ENCODE data around the gene TRIM27. TPM values are rescaled to one million over a fixed set of nuclear protein-coding genes. Genes with fewer than 3 reads are reported as not detected.
A peak's percentile ranks its signal among the peaks of the same experiment; 100 is the strongest.

The TRIM27 gene
- total and polyA plus RNA-seq, 10 of the 15 experiments (the other 5 are each of a cell fraction or from before 2014, with no cell fraction given), result 18.5 to 74.7 (median 58.0) TPM

DNA sequence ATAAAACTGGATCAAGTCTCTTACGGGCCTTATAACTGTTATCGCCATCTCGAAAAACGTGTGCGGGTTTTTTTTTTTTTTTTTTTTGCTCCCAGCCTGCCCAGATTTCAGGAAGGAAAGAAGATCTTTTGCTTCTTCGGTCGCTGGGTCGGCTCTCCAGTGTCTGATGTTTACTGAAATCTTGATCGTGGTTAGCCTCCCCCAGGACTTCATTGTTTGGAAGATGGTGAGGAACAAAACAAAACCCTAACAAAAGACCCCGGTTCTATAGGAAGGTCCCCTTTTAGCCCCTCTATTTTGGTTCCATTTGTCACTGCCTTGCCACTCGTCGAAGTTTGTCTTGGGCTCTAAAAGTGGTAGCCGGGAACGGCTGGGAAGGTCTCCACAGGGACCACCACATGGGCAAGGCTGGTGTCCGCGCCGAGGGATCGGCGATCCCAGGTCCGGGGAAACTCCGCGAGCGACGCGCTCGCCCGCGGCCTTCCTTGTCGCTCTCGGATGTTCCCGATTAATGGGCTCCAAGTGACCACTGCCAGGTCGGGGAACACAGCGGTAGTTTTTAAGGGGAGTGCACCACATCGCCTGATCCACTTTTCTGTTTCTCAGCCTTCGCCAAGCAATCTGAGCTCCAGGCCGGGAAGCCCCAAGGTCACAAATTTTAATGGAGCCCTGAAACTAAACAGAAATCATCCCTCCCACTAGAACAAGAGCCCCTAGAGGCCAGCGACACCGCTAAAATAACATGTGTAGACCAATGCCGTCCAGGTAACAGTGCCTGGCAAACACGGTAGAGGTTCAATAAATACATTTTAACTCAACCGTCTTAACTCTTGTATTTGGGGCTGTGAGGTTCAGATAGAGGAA lies 27.0 kb downstream of the TRIM27 start:
- H3K27ac ChIP-seq (ENCODE audit: control insufficient read depth, insufficient read depth), result peak overlapping the region; percentile 89
- CTCF ChIA-PET, result interaction anchor here (1.1 to 1.3 kb wide), 3 partner anchors 10 to 59 kb away, joined by 4 to 9 read pairs (median 4); no protein-coding TSS in a partner anchor
- peak overlapping the region; percentile 93 for H2AFZ ChIP-seq (ENCODE audit: control insufficient read depth, low read depth, low read length)
- no peak for DNase-seq (ENCODE audit: low read depth, low spot score)
- POLR2A ChIA-PET, result interaction anchor here (1.7 to 5.3 kb wide), 2 partner anchors 26 to 44 kb away, joined by 8 to 33 read pairs; partner anchors contain the start of gene TRIM27
- peak overlapping the region; percentile 79 for H3K4me2 ChIP-seq (ENCODE audit: control insufficient read depth, insufficient read depth)
- H3K36me3 ChIP-seq (ENCODE audit: control insufficient read depth in 2 of 2, insufficient read depth in 2 of 2, low read length in 1 of 2), result no peaks in the 10 kb centered on the region; a peak in 1 of 4 replicates
- SMC1A ChIA-PET (ENCODE audit: uncharacterized antibody, unreplicated experiment), result interaction anchor here (0.6 to 1.7 kb wide), 6 partner anchors 15 to 84 kb away, joined by 3 to 5 read pairs (median 3); partner anchors contain the start of gene TRIM27
- H3K9ac ChIP-seq (ENCODE audit: control insufficient read depth, insufficient read depth, low read length), result peak overlapping the region; percentile 76
- BruUV-seq (replicated peaks), result TSS peak; percentile 98
- no peaks in the 10 kb centered on the region for H4K20me1 ChIP-seq (ENCODE audit: control insufficient read depth, insufficient read depth)
- H3K4me3 ChIP-seq, result peak overlapping the region; percentile 87
- intact Hi-C loops (cut with micrococcal nuclease; ENCODE audit: unreplicated experiment) (loop anchor here (1.0 to 2.0 kb wide), 6 partner anchors 26 to 120 kb away; partner anchors contain the start of gene TRIM27), in situ Hi-C loops (cut with MboI) (no loop called here)
- H3K9me3 ChIP-seq (replicated peaks; ENCODE audit: control insufficient read depth, insufficient read depth, low read length), result no peaks in the 10 kb centered on the region
- H3K79me2 ChIP-seq (ENCODE audit: control insufficient read depth, insufficient read depth, low read length), result no peaks in the 10 kb centered on the region
- under 1% methylated on average over 41 of the region's 41 CpGs for WGBS (ENCODE audit: insufficient coverage, insufficient replicate concordance, low lambda C conversion rate, missing lambda C conversion rate)
- no peaks in the 10 kb centered on the region for H3K4me1 ChIP-seq (ENCODE audit: control insufficient read depth, insufficient read depth, low read length)
- FAIRE-seq, result no peak
- RAD21 ChIA-PET (ENCODE audit: unreplicated experiment), result interaction anchor here (1.8 to 2.1 kb wide), 2 partner anchors 27 to 59 kb away, joined by 8 to 9 read pairs; partner anchors contain the start of gene TRIM27
- ATAC-seq, result peak; percentile 78
- H3K27me3 ChIP-seq (replicated peaks in 1 of 2; ENCODE audit: control insufficient read depth in 2 of 2, insufficient read depth in 2 of 2, low read length in 1 of 2), result no peaks in the 10 kb centered on the region
- TF ChIP-seq EP300 (IDR thresholded peaks at IDR 0.05; ENCODE audit: borderline replicate concordance in 1 of 2, control insufficient read depth in 1 of 2, low read depth in 2 of 2, low read length in 2 of 2), result 0 out of 4 replicates have a peak, but pooled peaks of 1 of the 2 experiments have one; percentile 5
- TF ChIP-seq POU2F2 (IDR thresholded peaks at IDR 0.05; ENCODE audit: borderline replicate concordance, low read depth, low read length), result 0 out of 3 replicates have a peak, but pooled peaks have one; percentile 28
- 0 out of 2 replicates have a peak, but pooled peaks have one; percentile 32 for TF ChIP-seq LARP7 (IDR thresholded peaks at IDR 0.05)
- peak; percentile 68 for TF ChIP-seq EED (IDR thresholded peaks at IDR 0.05; ENCODE audit: low read depth)
- no peak for TF ChIP-seq SREBF2 (IDR thresholded peaks at IDR 0.05; ENCODE audit: low read length)
- TF ChIP-seq IKZF1 (conservative IDR thresholded peaks at IDR 0.05), result peak; percentile 80
- TF ChIP-seq CBX5 (IDR thresholded peaks at IDR 0.05; ENCODE audit: low read depth), result no peak
- no peak for TF ChIP-seq TARDBP (IDR thresholded peaks at IDR 0.05; ENCODE audit: borderline replicate concordance)
- TF ChIP-seq, protein P1, sequence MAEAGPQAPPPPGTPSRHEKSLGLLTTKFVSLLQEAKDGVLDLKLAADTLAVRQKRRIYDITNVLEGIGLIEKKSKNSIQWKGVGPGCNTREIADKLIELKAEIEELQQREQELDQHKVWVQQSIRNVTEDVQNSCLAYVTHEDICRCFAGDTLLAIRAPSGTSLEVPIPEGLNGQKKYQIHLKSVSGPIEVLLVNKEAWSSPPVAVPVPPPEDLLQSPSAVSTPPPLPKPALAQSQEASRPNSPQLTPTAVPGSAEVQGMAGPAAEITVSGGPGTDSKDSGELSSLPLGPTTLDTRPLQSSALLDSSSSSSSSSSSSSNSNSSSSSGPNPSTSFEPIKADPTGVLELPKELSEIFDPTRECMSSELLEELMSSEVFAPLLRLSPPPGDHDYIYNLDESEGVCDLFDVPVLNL (IDR thresholded peaks at IDR 0.05; ENCODE audit: low read depth, low read length), result 0 out of 2 replicates have a peak, but pooled peaks have one; percentile 1
- TF ChIP-seq YY1 (IDR thresholded peaks at IDR 0.05; ENCODE audit: low read depth, low read length), result peak; percentile 73; the same call in 1 of the 2 replicates
- TF ChIP-seq PRDM15 (CRISPR knock-in tag; IDR thresholded peaks at IDR 0.05), result no peak
- TF ChIP-seq GATAD2B (conservative IDR thresholded peaks at IDR 0.05; ENCODE audit: low read depth), result peak; percentile 64; the same call in 1 of the 2 replicates
- TF ChIP-seq, protein P2, sequence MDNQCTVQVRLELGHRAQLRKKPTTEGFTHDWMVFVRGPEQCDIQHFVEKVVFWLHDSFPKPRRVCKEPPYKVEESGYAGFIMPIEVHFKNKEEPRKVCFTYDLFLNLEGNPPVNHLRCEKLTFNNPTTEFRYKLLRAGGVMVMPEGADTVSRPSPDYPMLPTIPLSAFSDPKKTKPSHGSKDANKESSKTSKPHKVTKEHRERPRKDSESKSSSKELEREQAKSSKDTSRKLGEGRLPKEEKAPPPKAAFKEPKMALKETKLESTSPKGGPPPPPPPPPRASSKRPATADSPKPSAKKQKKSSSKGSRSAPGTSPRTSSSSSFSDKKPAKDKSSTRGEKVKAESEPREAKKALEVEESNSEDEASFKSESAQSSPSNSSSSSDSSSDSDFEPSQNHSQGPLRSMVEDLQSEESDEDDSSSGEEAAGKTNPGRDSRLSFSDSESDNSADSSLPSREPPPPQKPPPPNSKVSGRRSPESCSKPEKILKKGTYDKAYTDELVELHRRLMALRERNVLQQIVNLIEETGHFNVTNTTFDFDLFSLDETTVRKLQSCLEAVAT (IDR thresholded peaks at IDR 0.05), result 0 out of 2 replicates have a peak, but pooled peaks have one; percentile 13
- TF ChIP-seq SMAD1 (IDR thresholded peaks at IDR 0.05; ENCODE audit: low read depth, partially characterized antibody), result peak; percentile 9
- no peak for TF ChIP-seq KAT2A (conservative IDR thresholded peaks at IDR 0.05; ENCODE audit: control insufficient read depth, low read depth, low read length)
